Measurements from ENCODE around the gene ASAP3. TPM values are rescaled to one million over a fixed set of nuclear protein-coding genes. Genes with fewer than 3 reads are reported as not detected.

Gene ASAP3
- total and polyA plus RNA-seq, 4 donors, result 8.3 to 25.9 (median 16.7) TPM

DNA sequence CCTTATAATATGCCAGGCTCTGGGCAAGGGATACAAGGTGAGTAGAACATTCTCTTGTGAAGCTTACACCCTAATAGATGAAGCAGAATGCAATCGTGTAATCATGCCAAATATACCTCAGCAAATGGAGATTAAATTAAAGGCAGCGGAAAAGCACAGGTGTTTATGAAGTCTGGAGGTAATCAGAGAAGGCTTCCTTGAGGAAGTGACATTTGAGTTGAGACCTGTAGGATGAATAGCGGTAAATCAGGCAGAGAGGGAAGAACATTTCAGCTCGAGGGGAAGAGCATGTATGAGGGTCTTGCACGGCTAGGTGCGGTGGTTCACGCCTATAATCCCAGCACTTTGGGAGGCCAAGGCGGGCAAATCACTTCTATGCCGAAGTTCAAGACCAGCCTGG lies 33.6 kb upstream of the ASAP3 start:
- no peak overlapping the region for H3K9ac ChIP-seq (ENCODE audit: low read depth in 1 of 2, low read length in 2 of 2)
- H3K9me3 ChIP-seq (ENCODE audit: control insufficient read depth in 4 of 4, low read length in 3 of 4), result no peaks in the 10 kb centered on the region
- no peaks in the 10 kb centered on the region for H3K4me1 ChIP-seq (ENCODE audit: control insufficient read depth in 4 of 4, insufficient read depth in 4 of 4, low read length in 3 of 4)
- H3K4me3 ChIP-seq (ENCODE audit: low read depth in 1 of 3, low read length in 3 of 3), result no peak overlapping the region
- no peak overlapping the region for H3K27ac ChIP-seq (ENCODE audit: low read depth in 1 of 2, low read length in 2 of 2)
- WGBS, result 97% methylated on average over 9 of the region's 9 CpGs
- no peaks in the 10 kb centered on the region for H3K36me3 ChIP-seq (ENCODE audit: control insufficient read depth in 4 of 4, insufficient read depth in 3 of 4, low read depth in 1 of 4, low read length in 3 of 4)
- no peaks in the 10 kb centered on the region for H3K27me3 ChIP-seq (ENCODE audit: control insufficient read depth in 4 of 4, insufficient read depth in 4 of 4, low read length in 3 of 4)
- TF ChIP-seq, protein P1, sequence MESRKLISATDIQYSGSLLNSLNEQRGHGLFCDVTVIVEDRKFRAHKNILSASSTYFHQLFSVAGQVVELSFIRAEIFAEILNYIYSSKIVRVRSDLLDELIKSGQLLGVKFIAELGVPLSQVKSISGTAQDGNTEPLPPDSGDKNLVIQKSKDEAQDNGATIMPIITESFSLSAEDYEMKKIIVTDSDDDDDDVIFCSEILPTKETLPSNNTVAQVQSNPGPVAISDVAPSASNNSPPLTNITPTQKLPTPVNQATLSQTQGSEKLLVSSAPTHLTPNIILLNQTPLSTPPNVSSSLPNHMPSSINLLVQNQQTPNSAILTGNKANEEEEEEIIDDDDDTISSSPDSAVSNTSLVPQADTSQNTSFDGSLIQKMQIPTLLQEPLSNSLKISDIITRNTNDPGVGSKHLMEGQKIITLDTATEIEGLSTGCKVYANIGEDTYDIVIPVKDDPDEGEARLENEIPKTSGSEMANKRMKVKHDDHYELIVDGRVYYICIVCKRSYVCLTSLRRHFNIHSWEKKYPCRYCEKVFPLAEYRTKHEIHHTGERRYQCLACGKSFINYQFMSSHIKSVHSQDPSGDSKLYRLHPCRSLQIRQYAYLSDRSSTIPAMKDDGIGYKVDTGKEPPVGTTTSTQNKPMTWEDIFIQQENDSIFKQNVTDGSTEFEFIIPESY (IDR thresholded peaks at IDR 0.05), result no peak
- TF ChIP-seq HNF4G (IDR thresholded peaks at IDR 0.05) (no peak), NR2F2 (IDR thresholded peaks at IDR 0.05) (no peak), MAX (IDR thresholded peaks at IDR 0.05) (no peak), FOXA2 (IDR thresholded peaks at IDR 0.05) (no peak), RXRA (IDR thresholded peaks at IDR 0.05) (no peak), FOXA1 (IDR thresholded peaks at IDR 0.05) (no peak), HNF4A (conservative IDR thresholded peaks at IDR 0.05) (no peak), REST (IDR thresholded peaks at IDR 0.05) (no peak), YY1 (IDR thresholded peaks at IDR 0.05) (no peak), EGR1 (IDR thresholded peaks at IDR 0.05; ENCODE audit: low read depth in 2 of 2) (no peak), JUND (IDR thresholded peaks at IDR 0.05) (no peak)
- TF ChIP-seq, protein P2, sequence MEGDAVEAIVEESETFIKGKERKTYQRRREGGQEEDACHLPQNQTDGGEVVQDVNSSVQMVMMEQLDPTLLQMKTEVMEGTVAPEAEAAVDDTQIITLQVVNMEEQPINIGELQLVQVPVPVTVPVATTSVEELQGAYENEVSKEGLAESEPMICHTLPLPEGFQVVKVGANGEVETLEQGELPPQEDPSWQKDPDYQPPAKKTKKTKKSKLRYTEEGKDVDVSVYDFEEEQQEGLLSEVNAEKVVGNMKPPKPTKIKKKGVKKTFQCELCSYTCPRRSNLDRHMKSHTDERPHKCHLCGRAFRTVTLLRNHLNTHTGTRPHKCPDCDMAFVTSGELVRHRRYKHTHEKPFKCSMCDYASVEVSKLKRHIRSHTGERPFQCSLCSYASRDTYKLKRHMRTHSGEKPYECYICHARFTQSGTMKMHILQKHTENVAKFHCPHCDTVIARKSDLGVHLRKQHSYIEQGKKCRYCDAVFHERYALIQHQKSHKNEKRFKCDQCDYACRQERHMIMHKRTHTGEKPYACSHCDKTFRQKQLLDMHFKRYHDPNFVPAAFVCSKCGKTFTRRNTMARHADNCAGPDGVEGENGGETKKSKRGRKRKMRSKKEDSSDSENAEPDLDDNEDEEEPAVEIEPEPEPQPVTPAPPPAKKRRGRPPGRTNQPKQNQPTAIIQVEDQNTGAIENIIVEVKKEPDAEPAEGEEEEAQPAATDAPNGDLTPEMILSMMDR (IDR thresholded peaks at IDR 0.05; ENCODE audit: low read depth, low read length, missing input control), result no peak
- no peak for DNase-seq (ENCODE audit: low spot score)

DNA sequence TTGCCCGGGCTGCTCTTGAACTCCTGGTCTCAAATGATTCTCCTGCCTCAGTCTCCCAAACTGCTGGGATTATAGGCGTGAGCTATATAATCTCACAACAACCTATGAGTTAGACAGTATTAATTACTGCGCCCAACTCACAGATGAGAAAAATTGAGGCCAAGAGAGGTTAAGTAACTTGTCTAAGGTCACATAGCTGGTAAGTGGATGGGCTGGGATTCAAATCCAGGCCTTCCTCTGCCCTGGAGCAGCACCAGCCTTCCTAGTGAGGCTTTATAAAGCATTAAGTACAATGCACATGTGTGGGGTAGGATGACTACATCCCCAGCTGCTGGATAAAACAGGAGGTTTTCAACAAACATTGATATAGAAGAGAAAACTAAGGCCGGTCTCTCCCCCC lies 31.9 kb upstream of the ASAP3 start:
- H3K36me3 ChIP-seq (ENCODE audit: control insufficient read depth in 4 of 4, insufficient read depth in 3 of 4, low read depth in 1 of 4, low read length in 3 of 4), result no peaks in the 10 kb centered on the region
- TF ChIP-seq RXRA (IDR thresholded peaks at IDR 0.05) (no peak), ATF3 (IDR thresholded peaks at IDR 0.05) (no peak), RAD21 (IDR thresholded peaks at IDR 0.05) (no peak), HNF4G (IDR thresholded peaks at IDR 0.05) (no peak), TAF1 (conservative IDR thresholded peaks at IDR 0.05) (no peak), EGR1 (IDR thresholded peaks at IDR 0.05; ENCODE audit: low read depth in 2 of 2) (no peak), FOXA2 (IDR thresholded peaks at IDR 0.05) (no peak), FOXA1 (IDR thresholded peaks at IDR 0.05) (no peak), GABPA (IDR thresholded peaks at IDR 0.05 in 1 of 2, conservative IDR thresholded peaks at IDR 0.05 in 1 of 2) (no peak), HNF4A (conservative IDR thresholded peaks at IDR 0.05) (no peak), MAX (IDR thresholded peaks at IDR 0.05) (no peak), YY1 (IDR thresholded peaks at IDR 0.05) (no peak)
- TF ChIP-seq, protein P2 (IDR thresholded peaks at IDR 0.05; ENCODE audit: low read depth, low read length, missing input control), result no peak
- TF ChIP-seq, protein P1 (IDR thresholded peaks at IDR 0.05), result no peak

More for the DNA sequence above, 31.9 kb upstream of the ASAP3 start:
- WGBS, result 98% methylated on average over 4 of the region's 4 CpGs
- DNase-seq (ENCODE audit: low spot score), result no peak
- Histone ChIP-seq H3K4me1 (ENCODE audit: control insufficient read depth in 4 of 4, insufficient read depth in 4 of 4, low read length in 3 of 4) (no peaks in the 10 kb centered on the region), H3K9ac (ENCODE audit: low read depth in 1 of 2, low read length in 2 of 2) (no peak overlapping the region), H3K9me3 (ENCODE audit: control insufficient read depth in 4 of 4, low read length in 3 of 4) (no peaks in the 10 kb centered on the region), H3K4me3 (ENCODE audit: low read depth in 1 of 3, low read length in 3 of 3) (no peak overlapping the region), H3K27ac (ENCODE audit: low read depth in 1 of 2, low read length in 2 of 2) (no peak overlapping the region), H3K27me3 (ENCODE audit: control insufficient read depth in 4 of 4, insufficient read depth in 4 of 4, low read length in 3 of 4) (no peaks in the 10 kb centered on the region)
